ENCODE results near the gene SVEP1.
"Not testable (repeated sequence)": the region's sequence is repeated elsewhere in the genome, so short reads cannot be mapped to it uniquely, and the experiment has no call there.

SVEP1 gene

GRCh38 chr9:110447476-110447875 lies 132.1 kb downstream of the SVEP1 start:
- no peak for DNase-seq

GRCh38 chr9:110446171-110446570 lies 133.4 kb downstream of the SVEP1 start:
- DNase-seq: no peak

- no peak for DNase-seq
Measured at GRCh38 chr9:110444911-110445310, 134.6 kb downstream of the SVEP1 start.

GRCh38 chr9:110443866-110444220 lies 135.7 kb downstream of the SVEP1 start:
- DNase-seq: no peak

- DNase-seq: peak in 1 of 56 donors; percentile 12
Measured at GRCh38 chr9:110443146-110443865, 136.2 kb downstream of the SVEP1 start.

GRCh38 chr9:110440796-110441195 lies 138.7 kb downstream of the SVEP1 start:
- no peak for DNase-seq

GRCh38 chr9:110440172-110440571 lies 139.4 kb downstream of the SVEP1 start:
- peak in 2 of 56 donors; percentile 2 to 10 for DNase-seq

GRCh38 chr9:110432253-110432652 lies 147.3 kb downstream of the SVEP1 start:
- DNase-seq: peak in 9 of 56 donors; percentile 9 to 37 (median 27)

GRCh38 chr9:110429453-110429852 lies 150.1 kb downstream of the SVEP1 start:
- DNase-seq: no peak

GRCh38 chr9:110427497-110428104 lies 151.9 kb downstream of the SVEP1 start:
- DNase-seq: peak in 18 of 56 donors; percentile 1 to 57 (median 14)

GRCh38 chr9:110426052-110426709 lies 153.4 kb downstream of the SVEP1 start:
- no peak for DNase-seq

- no peak for DNase-seq
Measured at GRCh38 chr9:110414471-110414870, 165.1 kb downstream of the SVEP1 start.

GRCh38 chr9:110410961-110411360 lies 168.6 kb downstream of the SVEP1 start:
- no peak for DNase-seq

- DNase-seq: no peak
Measured at GRCh38 chr9:110408598-110408997, 170.9 kb downstream of the SVEP1 start.

- no peak for DNase-seq
Measured at GRCh38 chr9:110405858-110406443, 173.6 kb downstream of the SVEP1 start.

GRCh38 chr9:110404473-110404872 lies 175.1 kb downstream of the SVEP1 start:
- no peak for DNase-seq

- DNase-seq: no peak
Measured at GRCh38 chr9:110399983-110400382, 179.6 kb downstream of the SVEP1 start.

GRCh38 chr9:110398992-110399391 lies 180.5 kb downstream of the SVEP1 start:
- not testable (repeated sequence) for DNase-seq

- DNase-seq: no peak
Measured at GRCh38 chr9:110391826-110392485, 187.6 kb downstream of the SVEP1 start.

GRCh38 chr9:110389148-110389750 lies 190.3 kb downstream of the SVEP1 start:
- DNase-seq: no peak

GRCh38 chr9:110383491-110383890 lies 196.1 kb downstream of the SVEP1 start:
- no peak for DNase-seq
